ENCODE data around the gene NPRL2. TPM values are rescaled to one million over a fixed set of nuclear protein-coding genes. Genes with fewer than 3 reads are reported as not detected.
A peak's percentile ranks its signal among the peaks of the same experiment; 100 is the strongest.

Gene NPRL2
- total and polyA plus RNA-seq, 2 of the 13 experiments (the other 11 are each of a cell fraction or from before 2014, with no cell fraction given): 30.6 to 51.4 TPM

DNA sequence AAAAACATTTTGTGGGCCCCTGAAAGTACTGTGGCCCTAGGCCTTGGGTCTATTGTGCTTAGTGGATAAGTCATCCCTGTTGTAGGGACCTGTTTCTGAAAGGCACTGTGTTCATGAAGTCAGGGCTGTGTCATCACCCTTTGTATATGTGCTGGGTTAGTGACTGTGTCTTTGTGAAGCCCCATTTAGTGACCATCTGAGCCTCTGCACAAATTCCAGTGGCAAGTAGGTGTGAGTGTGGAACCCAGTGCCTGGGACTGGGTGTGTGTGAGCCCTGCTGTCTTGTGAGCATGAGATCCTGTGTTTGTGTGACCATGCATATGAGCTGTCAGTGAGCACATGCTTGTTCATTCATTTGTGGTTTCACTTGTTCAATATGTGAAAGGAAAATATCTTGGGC lies 46.0 kb downstream of the NPRL2 start:
- in situ Hi-C loops (cut with HindIII; ENCODE audit: extremely low pct_ligation_motif_present, low pct_unique_long_range_greater_than_20kb) (no loop called here), intact Hi-C loops (cut with micrococcal nuclease; ENCODE audit: unreplicated experiment) (loop anchor here (5.0 kb wide), 1 partner anchor 42 kb away; no protein-coding TSS in a partner anchor)
- POLR2A ChIA-PET: interaction anchor here (2.1 to 7.9 kb wide), 6 partner anchors 12 to 41 kb away, joined by 9 to 222 read pairs (median 34); partner anchors contain the start of genes HYAL2, IFRD2 and TUSC2
- H3K36me3 ChIP-seq (replicated peaks in 1 of 2; ENCODE audit: control insufficient read depth in 1 of 2, insufficient read depth in 2 of 2, low read length in 2 of 2): peaks cover 1 to 3% of the 10 kb centered on the region in 2 experiments; a peak in 2 of 5 replicates
- CTCF ChIA-PET (ENCODE audit: low intra/inter-chr PET ratio, low total read pairs): no interaction called here
- no peak overlapping the region for H2AFZ ChIP-seq (ENCODE audit: low read length)
- H4K20me1 ChIP-seq (ENCODE audit: insufficient read depth, low read length): peaks cover 11% of the 10 kb centered on the region
- FAIRE-seq: peak; percentile 18
- peaks cover 52% of the 10 kb centered on the region for H3K4me1 ChIP-seq (ENCODE audit: insufficient read depth, low read length)
- peak overlapping the region; percentile 19 for H3K27ac ChIP-seq (ENCODE audit: extremely low read length, insufficient read depth, low read length)
- no peak overlapping the region for H3K9ac ChIP-seq (ENCODE audit: insufficient read depth, low read depth, low read length)
- H3K9me3 ChIP-seq (ENCODE audit: low read length): peaks cover 6% of the 10 kb centered on the region
- H3K4me3 ChIP-seq (replicated peaks in 1 of 3; ENCODE audit: insufficient read depth in 1 of 3, low read depth in 2 of 3, low read length in 3 of 3): no peak overlapping the region
- H3K79me2 ChIP-seq (ENCODE audit: insufficient read depth, low read length): peaks cover 32% of the 10 kb centered on the region
- TF ChIP-seq, protein P1, sequence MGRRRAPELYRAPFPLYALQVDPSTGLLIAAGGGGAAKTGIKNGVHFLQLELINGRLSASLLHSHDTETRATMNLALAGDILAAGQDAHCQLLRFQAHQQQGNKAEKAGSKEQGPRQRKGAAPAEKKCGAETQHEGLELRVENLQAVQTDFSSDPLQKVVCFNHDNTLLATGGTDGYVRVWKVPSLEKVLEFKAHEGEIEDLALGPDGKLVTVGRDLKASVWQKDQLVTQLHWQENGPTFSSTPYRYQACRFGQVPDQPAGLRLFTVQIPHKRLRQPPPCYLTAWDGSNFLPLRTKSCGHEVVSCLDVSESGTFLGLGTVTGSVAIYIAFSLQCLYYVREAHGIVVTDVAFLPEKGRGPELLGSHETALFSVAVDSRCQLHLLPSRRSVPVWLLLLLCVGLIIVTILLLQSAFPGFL (CRISPR knock-in tag; IDR thresholded peaks at IDR 0.05): no peak
- TF ChIP-seq FOXP1 (IDR thresholded peaks at IDR 0.05): no peak
- no peak for TF ChIP-seq FOXP1 (CRISPR knock-in tag; IDR thresholded peaks at IDR 0.05)
- TF ChIP-seq CAMTA2 (CRISPR knock-in tag; IDR thresholded peaks at IDR 0.05; ENCODE audit: borderline replicate concordance): no peak
- no peak for TF ChIP-seq POLR2AphosphoS2 (IDR thresholded peaks at IDR 0.05; ENCODE audit: low read depth, low read length)
- TF ChIP-seq, protein P2, sequence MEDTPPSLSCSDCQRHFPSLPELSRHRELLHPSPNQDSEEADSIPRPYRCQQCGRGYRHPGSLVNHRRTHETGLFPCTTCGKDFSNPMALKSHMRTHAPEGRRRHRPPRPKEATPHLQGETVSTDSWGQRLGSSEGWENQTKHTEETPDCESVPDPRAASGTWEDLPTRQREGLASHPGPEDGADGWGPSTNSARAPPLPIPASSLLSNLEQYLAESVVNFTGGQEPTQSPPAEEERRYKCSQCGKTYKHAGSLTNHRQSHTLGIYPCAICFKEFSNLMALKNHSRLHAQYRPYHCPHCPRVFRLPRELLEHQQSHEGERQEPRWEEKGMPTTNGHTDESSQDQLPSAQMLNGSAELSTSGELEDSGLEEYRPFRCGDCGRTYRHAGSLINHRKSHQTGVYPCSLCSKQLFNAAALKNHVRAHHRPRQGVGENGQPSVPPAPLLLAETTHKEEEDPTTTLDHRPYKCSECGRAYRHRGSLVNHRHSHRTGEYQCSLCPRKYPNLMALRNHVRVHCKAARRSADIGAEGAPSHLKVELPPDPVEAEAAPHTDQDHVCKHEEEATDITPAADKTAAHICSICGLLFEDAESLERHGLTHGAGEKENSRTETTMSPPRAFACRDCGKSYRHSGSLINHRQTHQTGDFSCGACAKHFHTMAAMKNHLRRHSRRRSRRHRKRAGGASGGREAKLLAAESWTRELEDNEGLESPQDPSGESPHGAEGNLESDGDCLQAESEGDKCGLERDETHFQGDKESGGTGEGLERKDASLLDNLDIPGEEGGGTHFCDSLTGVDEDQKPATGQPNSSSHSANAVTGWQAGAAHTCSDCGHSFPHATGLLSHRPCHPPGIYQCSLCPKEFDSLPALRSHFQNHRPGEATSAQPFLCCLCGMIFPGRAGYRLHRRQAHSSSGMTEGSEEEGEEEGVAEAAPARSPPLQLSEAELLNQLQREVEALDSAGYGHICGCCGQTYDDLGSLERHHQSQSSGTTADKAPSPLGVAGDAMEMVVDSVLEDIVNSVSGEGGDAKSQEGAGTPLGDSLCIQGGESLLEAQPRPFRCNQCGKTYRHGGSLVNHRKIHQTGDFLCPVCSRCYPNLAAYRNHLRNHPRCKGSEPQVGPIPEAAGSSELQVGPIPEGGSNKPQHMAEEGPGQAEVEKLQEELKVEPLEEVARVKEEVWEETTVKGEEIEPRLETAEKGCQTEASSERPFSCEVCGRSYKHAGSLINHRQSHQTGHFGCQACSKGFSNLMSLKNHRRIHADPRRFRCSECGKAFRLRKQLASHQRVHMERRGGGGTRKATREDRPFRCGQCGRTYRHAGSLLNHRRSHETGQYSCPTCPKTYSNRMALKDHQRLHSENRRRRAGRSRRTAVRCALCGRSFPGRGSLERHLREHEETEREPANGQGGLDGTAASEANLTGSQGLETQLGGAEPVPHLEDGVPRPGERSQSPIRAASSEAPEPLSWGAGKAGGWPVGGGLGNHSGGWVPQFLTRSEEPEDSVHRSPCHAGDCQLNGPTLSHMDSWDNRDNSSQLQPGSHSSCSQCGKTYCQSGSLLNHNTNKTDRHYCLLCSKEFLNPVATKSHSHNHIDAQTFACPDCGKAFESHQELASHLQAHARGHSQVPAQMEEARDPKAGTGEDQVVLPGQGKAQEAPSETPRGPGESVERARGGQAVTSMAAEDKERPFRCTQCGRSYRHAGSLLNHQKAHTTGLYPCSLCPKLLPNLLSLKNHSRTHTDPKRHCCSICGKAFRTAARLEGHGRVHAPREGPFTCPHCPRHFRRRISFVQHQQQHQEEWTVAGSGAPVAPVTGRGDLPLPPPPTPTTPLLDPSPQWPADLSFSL (CRISPR knock-in tag; IDR thresholded peaks at IDR 0.05): no peak
- TF ChIP-seq, protein P3, sequence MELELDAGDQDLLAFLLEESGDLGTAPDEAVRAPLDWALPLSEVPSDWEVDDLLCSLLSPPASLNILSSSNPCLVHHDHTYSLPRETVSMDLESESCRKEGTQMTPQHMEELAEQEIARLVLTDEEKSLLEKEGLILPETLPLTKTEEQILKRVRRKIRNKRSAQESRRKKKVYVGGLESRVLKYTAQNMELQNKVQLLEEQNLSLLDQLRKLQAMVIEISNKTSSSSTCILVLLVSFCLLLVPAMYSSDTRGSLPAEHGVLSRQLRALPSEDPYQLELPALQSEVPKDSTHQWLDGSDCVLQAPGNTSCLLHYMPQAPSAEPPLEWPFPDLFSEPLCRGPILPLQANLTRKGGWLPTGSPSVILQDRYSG (CRISPR knock-in tag; IDR thresholded peaks at IDR 0.05): no peak
- no peak for TF ChIP-seq FOXM1 (CRISPR knock-in tag; IDR thresholded peaks at IDR 0.05)
- no peak for TF ChIP-seq HDAC2 (CRISPR knock-in tag; IDR thresholded peaks at IDR 0.05)
- no peak for TF ChIP-seq ZNF737 (CRISPR knock-in tag; IDR thresholded peaks at IDR 0.05; ENCODE audit: borderline replicate concordance)
- TF ChIP-seq AGO2 (optimal IDR thresholded peaks at IDR 0.05; ENCODE audit: low read depth, low read length): no peak
- TF ChIP-seq ATF7-NPFF (CRISPR knock-in tag; IDR thresholded peaks at IDR 0.05; ENCODE audit: low read depth): no peak
- no peak for TF ChIP-seq ZSCAN12 (CRISPR knock-in tag; IDR thresholded peaks at IDR 0.05)
- no peak for TF ChIP-seq ZNF331 (CRISPR knock-in tag; IDR thresholded peaks at IDR 0.05)
- no peak for TF ChIP-seq REL (CRISPR knock-in tag; conservative IDR thresholded peaks at IDR 0.05)
- no peak overlapping the region for H3K4me2 ChIP-seq (ENCODE audit: low read depth, low read length)
- H3K27me3 ChIP-seq (ENCODE audit: control insufficient read depth in 1 of 2, insufficient read depth in 2 of 2, low read length in 2 of 2): no peaks in the 10 kb centered on the region; a peak in 1 of 5 replicates
- ATAC-seq: no peak
- no TSS peak for BruUV-seq (replicated peaks)
- no peak for DNase-seq (ENCODE audit: low spot score)

Data from HepG2 (cell line).